Ascending aorta (tissue), 2 donors: ENCODE data around the gene UBE2O. TPM values are rescaled to one million over a fixed set of nuclear protein-coding genes. Genes with fewer than 3 reads are reported as not detected.

Experiments
- DNase-seq, 2 donors: peaks; one replicate each; pipeline ENCODE4 v3.0.0-alpha.2; 2019; ENCODE audit warnings: low spot score in 2 of 2
- H3K27ac ChIP-seq, 2 donors: fragments of 200-600 bp; sonication (generic); one replicate each; pipeline ENCODE4 v1.5.1; 2016 to 2017; ENCODE audit warnings: mild to moderate bottlenecking in 1 of 2
- H3K27me3 ChIP-seq: fragments of 200-600 bp; sonication (generic); one replicate; pipeline ENCODE4 v1.5.1; 2017
- H3K36me3 ChIP-seq, 2 donors: fragments of 200-600 bp; sonication (generic); one replicate each; pipeline ENCODE4 v1.5.1; 2016
- H3K4me1 ChIP-seq, 2 donors: fragments of 200-600 bp; sonication (generic); one replicate each; pipeline ENCODE4 v1.5.1; 2016 to 2017; ENCODE audit warnings: mild to moderate bottlenecking in 1 of 2
- H3K4me3 ChIP-seq, 2 donors: fragments of 200-600 bp; sonication (generic); one replicate each; pipeline ENCODE4 v1.5.1; 2016 to 2017; ENCODE audit warnings: mild to moderate bottlenecking in 1 of 2
- H3K9me3 ChIP-seq, 2 donors: fragments of 200-600 bp; sonication (generic); one replicate each; pipeline ENCODE4 v1.5.1; 2016
- intact Hi-C: fragments of 100-400 bp; cut with DNase I; formaldehyde crosslinking; loops from one replicate; pipeline ENCODE4 v1.15.1; 2023
- total RNA-seq: library from RNA; depleted of rRNA; stranded (reverse); fragments of >200 nt; gene quantifications from one replicate; pipeline ENCODE4 v1.1.0, GENCODE V29; 2016
- TF ChIP-seq, protein P1 (sequence below), 3 experiments: fragments of 200-600 bp in 2 of 3; fragments of 450-650 bp in 1 of 3; sonication (generic) in 2 of 3; IDR thresholded peaks; one replicate each; pipeline ENCODE4 v1.5.1; 2016 to 2019; ENCODE audit warnings: antibody characterized with exemption in 3 of 3, mild to moderate bottlenecking in 1 of 3, moderate library complexity in 1 of 3

Gene UBE2O
- total RNA-seq, 1 donor from 2014 or later: 19.6 TPM

DNA sequence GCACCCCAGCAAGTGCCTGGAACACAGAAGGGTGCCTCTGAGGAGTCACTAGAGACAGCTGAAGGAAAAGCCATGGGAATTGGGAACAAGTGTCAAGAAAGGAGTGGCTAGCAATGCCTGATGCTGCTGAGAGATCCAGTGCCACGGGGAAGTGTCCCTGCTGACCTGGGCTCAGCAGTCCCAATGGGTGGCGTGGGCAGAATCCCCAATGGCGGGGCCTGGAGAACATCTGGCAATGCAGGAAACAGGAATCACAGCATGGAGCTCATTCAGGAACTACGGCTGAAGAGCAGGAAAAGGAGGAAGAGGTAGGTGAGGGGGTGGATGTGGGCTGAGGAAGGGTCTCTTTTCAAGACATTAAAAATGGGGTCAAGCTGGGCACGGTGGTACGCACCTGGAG lies 30.1 kb downstream of the UBE2O start:
- H3K36me3 ChIP-seq: no peaks in the 10 kb centered on the region
- DNase-seq: no peak
- TF ChIP-seq, protein P1, sequence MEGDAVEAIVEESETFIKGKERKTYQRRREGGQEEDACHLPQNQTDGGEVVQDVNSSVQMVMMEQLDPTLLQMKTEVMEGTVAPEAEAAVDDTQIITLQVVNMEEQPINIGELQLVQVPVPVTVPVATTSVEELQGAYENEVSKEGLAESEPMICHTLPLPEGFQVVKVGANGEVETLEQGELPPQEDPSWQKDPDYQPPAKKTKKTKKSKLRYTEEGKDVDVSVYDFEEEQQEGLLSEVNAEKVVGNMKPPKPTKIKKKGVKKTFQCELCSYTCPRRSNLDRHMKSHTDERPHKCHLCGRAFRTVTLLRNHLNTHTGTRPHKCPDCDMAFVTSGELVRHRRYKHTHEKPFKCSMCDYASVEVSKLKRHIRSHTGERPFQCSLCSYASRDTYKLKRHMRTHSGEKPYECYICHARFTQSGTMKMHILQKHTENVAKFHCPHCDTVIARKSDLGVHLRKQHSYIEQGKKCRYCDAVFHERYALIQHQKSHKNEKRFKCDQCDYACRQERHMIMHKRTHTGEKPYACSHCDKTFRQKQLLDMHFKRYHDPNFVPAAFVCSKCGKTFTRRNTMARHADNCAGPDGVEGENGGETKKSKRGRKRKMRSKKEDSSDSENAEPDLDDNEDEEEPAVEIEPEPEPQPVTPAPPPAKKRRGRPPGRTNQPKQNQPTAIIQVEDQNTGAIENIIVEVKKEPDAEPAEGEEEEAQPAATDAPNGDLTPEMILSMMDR (IDR thresholded peaks at IDR 0.05): no peak
- no peaks in the 10 kb centered on the region for H3K27me3 ChIP-seq
- H3K4me3 ChIP-seq: no peak overlapping the region
- peaks cover 0 to 19% of the 10 kb centered on the region in 2 donors for H3K4me1 ChIP-seq
- no peak overlapping the region for H3K27ac ChIP-seq
- intact Hi-C loops: no loop called here
- no peaks in the 10 kb centered on the region for H3K9me3 ChIP-seq

DNA sequence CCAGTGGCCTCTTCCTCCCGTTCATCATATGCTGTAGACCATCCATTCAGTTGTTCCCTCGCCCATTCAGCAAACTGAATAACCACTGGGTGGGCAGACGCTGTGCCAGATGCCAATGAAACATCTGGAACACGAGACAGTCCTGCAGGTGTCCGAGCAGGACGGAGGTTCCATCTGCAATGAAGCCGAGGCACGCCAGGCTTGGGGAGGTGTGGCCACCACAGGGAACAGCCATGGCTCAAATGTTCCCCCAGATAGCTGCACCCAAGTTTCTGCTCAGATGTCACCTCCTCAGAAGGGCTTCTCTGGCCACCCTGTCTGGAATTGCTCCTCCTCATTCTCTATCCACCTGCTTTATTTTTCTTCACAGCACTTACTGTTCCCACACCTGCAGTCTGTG lies 30.5 kb downstream of the UBE2O start:
- intact Hi-C loops: no loop called here
- Histone ChIP-seq H3K27me3 (no peaks in the 10 kb centered on the region), H3K4me3 (no peak overlapping the region), H3K27ac (no peak overlapping the region), H3K36me3 (no peaks in the 10 kb centered on the region), H3K9me3 (no peaks in the 10 kb centered on the region), H3K4me1 (peaks cover 0 to 19% of the 10 kb centered on the region in 2 donors)
- no peak for DNase-seq
- TF ChIP-seq, protein P1 (IDR thresholded peaks at IDR 0.05): no peak

DNA sequence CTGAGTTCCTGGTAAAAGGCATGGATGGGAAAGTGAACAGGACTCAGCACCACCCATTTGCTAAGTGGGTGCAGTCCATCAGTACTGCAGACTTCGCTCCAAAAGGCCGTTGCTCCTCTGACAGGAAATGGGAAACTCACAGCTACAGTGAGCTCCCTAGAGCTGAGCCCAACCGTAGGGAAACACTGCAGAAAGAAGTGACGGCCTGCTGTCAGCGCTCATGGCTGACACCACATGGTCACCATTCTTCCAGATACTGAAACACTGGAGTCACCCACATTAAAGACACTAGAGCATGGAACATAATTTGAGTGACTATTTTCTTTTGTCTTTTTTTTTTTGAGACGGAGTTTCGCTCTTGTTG lies 31.9 kb downstream of the UBE2O start:
- peaks cover 0 to 19% of the 10 kb centered on the region in 2 donors for H3K4me1 ChIP-seq
- DNase-seq: no peak
- H3K27me3 ChIP-seq: no peaks in the 10 kb centered on the region
- H3K4me3 ChIP-seq: no peak overlapping the region
- intact Hi-C loops: no loop called here
- H3K36me3 ChIP-seq: no peaks in the 10 kb centered on the region
- H3K9me3 ChIP-seq: no peaks in the 10 kb centered on the region
- TF ChIP-seq, protein P1 (IDR thresholded peaks at IDR 0.05): no peak
- H3K27ac ChIP-seq: peak overlapping the region; percentile 32 to 58

DNA sequence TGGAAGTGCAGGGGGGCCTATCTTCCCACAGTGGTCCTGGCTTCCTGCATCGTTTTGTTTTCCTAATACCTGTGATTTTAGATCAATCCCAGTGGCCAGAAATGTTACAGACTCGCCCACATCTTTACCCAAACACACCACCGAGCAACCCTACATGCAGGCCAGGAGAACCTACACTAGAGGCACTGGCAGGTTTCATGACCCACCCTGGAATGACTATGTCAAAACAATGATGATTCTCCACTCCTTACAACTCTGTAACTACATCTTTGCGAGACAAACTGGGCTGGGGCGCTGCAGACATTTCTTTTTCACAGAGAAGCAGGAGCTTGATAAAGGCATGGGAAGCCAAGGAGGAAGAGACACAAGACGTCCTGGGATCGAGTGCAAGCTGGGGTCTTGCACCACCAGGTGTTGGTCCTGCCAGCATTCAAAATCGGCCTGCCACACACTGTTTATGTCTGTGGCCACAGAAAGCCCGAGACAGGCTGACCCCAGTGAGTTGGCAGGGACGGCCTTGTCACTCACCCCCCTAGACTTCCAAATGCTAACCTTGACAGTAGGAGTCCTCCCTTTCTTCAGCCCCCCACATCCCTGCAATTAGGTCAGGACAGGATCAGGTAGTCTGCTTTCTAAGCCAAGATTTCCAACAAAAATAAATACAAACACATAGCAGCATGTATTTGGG lies 32.5 kb downstream of the UBE2O start:
- H3K27ac ChIP-seq: peak overlapping the region; percentile 32 to 58
- intact Hi-C loops: no loop called here
- no peaks in the 10 kb centered on the region for H3K9me3 ChIP-seq
- TF ChIP-seq, protein P1 (IDR thresholded peaks at IDR 0.05): no peak
- H3K4me1 ChIP-seq: peaks cover 0 to 19% of the 10 kb centered on the region in 2 donors
- no peaks in the 10 kb centered on the region for H3K36me3 ChIP-seq
- no peak overlapping the region for H3K4me3 ChIP-seq
- no peak for DNase-seq
- no peaks in the 10 kb centered on the region for H3K27me3 ChIP-seq

DNA sequence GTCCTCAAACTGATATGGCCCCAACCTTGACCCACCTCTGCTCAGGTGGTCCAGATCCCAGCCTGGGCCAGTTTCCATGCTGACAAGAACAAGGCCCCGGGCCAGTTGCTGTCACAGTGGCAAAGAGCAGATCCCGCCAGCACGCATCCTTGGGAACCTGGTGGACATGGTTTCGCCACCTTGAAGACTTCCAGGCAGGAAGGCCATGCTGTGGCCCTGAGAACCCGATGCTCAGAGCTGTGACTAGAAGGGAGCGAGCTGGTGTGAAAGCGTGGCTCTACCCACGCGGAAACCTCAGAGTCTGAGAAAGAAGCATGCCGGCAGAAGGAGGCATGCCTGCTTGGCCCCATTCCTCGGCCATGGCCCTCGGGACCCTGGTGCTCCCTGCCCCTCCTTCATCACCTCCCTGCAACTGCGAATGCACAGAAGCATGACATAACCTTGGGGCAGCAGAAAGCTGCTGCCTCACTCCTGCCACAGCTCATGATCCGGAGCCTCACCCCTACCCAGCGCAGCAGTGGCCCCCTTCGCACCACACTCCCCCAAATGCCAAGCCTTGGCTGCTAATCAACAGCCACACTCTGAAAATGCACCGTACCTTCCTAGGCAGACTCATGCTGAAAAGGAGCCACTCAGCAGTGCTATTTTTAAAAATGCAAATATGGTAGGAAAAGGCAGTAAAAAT lies 33.2 kb downstream of the UBE2O start:
- no peak for DNase-seq
- intact Hi-C loops: no loop called here
- no peak overlapping the region for H3K4me3 ChIP-seq

More for the DNA sequence above, 33.2 kb downstream of the UBE2O start:
- peak overlapping the region in 1 of 2 donors; percentile 58 for H3K27ac ChIP-seq
- H3K9me3 ChIP-seq: no peaks in the 10 kb centered on the region
- no peaks in the 10 kb centered on the region for H3K27me3 ChIP-seq
- TF ChIP-seq, protein P1 (IDR thresholded peaks at IDR 0.05): no peak
- H3K36me3 ChIP-seq: no peaks in the 10 kb centered on the region
- H3K4me1 ChIP-seq: peaks cover 0 to 20% of the 10 kb centered on the region in 2 donors
